ENCODE results near the gene MDFIC2.
"Not testable (repeated sequence)": the region's sequence is repeated elsewhere in the genome, so short reads cannot be mapped to it uniquely, and the experiment has no call there.

DNA sequence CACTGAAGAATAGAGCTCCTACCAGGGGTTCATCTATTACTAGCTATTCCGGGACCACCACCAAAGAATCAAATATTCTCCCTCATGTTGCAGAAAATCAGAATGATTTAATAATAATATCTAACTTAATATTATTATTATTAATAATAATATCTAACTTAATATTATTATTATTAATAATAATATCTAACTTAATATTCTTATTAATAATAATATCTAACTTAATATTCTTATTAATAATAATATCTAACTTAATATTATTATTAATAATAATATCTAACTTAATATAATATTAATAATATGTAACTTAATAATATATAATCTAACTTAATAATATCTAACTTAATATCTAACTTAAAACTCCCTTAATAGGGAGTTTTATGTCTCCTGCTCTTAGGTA lies 24.4 kb upstream of the MDFIC2 start:
- TF ChIP-seq, protein P1, sequence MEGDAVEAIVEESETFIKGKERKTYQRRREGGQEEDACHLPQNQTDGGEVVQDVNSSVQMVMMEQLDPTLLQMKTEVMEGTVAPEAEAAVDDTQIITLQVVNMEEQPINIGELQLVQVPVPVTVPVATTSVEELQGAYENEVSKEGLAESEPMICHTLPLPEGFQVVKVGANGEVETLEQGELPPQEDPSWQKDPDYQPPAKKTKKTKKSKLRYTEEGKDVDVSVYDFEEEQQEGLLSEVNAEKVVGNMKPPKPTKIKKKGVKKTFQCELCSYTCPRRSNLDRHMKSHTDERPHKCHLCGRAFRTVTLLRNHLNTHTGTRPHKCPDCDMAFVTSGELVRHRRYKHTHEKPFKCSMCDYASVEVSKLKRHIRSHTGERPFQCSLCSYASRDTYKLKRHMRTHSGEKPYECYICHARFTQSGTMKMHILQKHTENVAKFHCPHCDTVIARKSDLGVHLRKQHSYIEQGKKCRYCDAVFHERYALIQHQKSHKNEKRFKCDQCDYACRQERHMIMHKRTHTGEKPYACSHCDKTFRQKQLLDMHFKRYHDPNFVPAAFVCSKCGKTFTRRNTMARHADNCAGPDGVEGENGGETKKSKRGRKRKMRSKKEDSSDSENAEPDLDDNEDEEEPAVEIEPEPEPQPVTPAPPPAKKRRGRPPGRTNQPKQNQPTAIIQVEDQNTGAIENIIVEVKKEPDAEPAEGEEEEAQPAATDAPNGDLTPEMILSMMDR (IDR thresholded peaks at IDR 0.05), result not testable (repeated sequence)
- TF ChIP-seq POLR2A (IDR thresholded peaks at IDR 0.05), result not testable (repeated sequence)

Data from testis (tissue), 2 donors.